K562 (cell line): ENCODE measurements around the gene DRD2. TPM values are rescaled to one million over a fixed set of nuclear protein-coding genes. Genes with fewer than 3 reads are reported as not detected.

Experiments used
- ATAC-seq: fragments of 200-7000 bp; cut with Tn5 transposase; 3 replicates; pipeline ENCODE4 v1.9.1; 2020; ENCODE audit warnings: moderate library complexity
- BruUV-seq: library from RNA; stranded (reverse); fragments of 400-500 nt; replicated peaks from 2 replicates; lab custom pipeline; 2021; lab: Mats Ljungman, UMichigan
- CTCF ChIA-PET: fragments of 300-600 bp; formaldehyde crosslinking; extraction: SDS; loops from one replicate; lab custom pipeline; 2021; ENCODE audit warnings: low intra/inter-chr PET ratio; lab: Yijun Ruan, JAX
- POLR2A ChIA-PET: fragments of 300-600, 350-650 bp; sonication (Branson Sonifier 250); formaldehyde crosslinking; extraction: SDS; loops from one replicate; lab custom pipeline; 2021; ENCODE audit warnings: antibody characterized with exemption, inconsistent platforms; lab: Yijun Ruan, JAX
- DNase-seq, 4 experiments: peaks; one replicate each; pipeline versions ENCODE4 v3.0.0 to v3.0.0-alpha.2; 2011 to 2018; ENCODE audit warnings: low spot score in 3 of 4, mixed read lengths in 3 of 4; ENCODE audit errors: extremely low read depth in 1 of 4
- FAIRE-seq: peaks from 2 replicates; lab custom pipeline; 2011; peaks lifted over from hg19 to GRCh38; lab: Jason Lieb, UNC
- H2AFZ ChIP-seq: 2 replicates; pipeline ENCODE4 v1.6.0; 2011; ENCODE audit warnings: low read depth, low read length, control low read depth, inconsistent platforms
- H3K27ac ChIP-seq: fragments of 200-600 bp; 3 replicates; pipeline ENCODE4 v1.8.0; 2011; ENCODE audit warnings: low read depth, mild to moderate bottlenecking, control low read depth, inconsistent platforms, low read length, moderate library complexity, mixed read lengths; ENCODE audit errors: extremely low read depth
- H3K27me3 ChIP-seq, 2 experiments: fragments of 300-600 bp in 1 of 2; 2 replicates in 1 of 2; 3 replicates in 1 of 2; pipeline versions ENCODE4 v1.6.0 to v1.8.0; 2011; ENCODE audit warnings: inconsistent platforms in 2 of 2, low read length in 2 of 2, mild to moderate bottlenecking in 1 of 2, mixed read lengths in 1 of 2, moderate library complexity in 1 of 2; ENCODE audit not compliant: control insufficient read depth in 2 of 2, insufficient read depth in 2 of 2
- H3K36me3 ChIP-seq: fragments of 300-600 bp; 3 replicates; pipeline ENCODE4 v1.8.0; 2011; ENCODE audit warnings: mild to moderate bottlenecking, low read length, inconsistent platforms; ENCODE audit not compliant: control insufficient read depth, insufficient read depth
- H3K4me1 ChIP-seq, 2 experiments: fragments of 200-600 bp in 1 of 2; replicated peaks in 1 of 2; 2 replicates in 1 of 2; 3 replicates in 1 of 2; pipeline versions ENCODE4 v1.5.1 to v1.8.0; 2011; ENCODE audit warnings: inconsistent platforms in 2 of 2, low read length in 2 of 2, mild to moderate bottlenecking in 1 of 2, mixed read lengths in 1 of 2, moderate library complexity in 1 of 2; ENCODE audit not compliant: control insufficient read depth in 2 of 2, insufficient read depth in 2 of 2
- H3K4me2 ChIP-seq: 2 replicates; pipeline ENCODE4 v1.6.1; 2011; ENCODE audit warnings: low read length, control low read depth, inconsistent platforms, mixed read lengths; ENCODE audit not compliant: insufficient read depth
- H3K4me3 ChIP-seq: fragments of 200-600 bp; sonication (generic), shearing (Covaris generic); 2 replicates; pipeline ENCODE4 v1.5.1; 2016; ENCODE audit warnings: control low read depth, inconsistent platforms
- H3K79me2 ChIP-seq: fragments of 200-600 bp; 3 replicates; pipeline ENCODE4 v1.8.0; 2011; ENCODE audit warnings: low read length, inconsistent platforms; ENCODE audit not compliant: control insufficient read depth, insufficient read depth
- H3K9ac ChIP-seq, 2 experiments: 2 replicates each; pipeline versions ENCODE4 v1.6.0 to v1.6.1; 2011; ENCODE audit warnings: low read depth in 2 of 2, low read length in 2 of 2, control low read depth in 1 of 2, inconsistent platforms in 1 of 2, mild to moderate bottlenecking in 1 of 2, mixed read lengths in 1 of 2; ENCODE audit not compliant: insufficient read depth in 1 of 2
- H3K9me1 ChIP-seq: one replicate; pipeline ENCODE4 v1.6.0; 2011; ENCODE audit warnings: inconsistent platforms, mild to moderate bottlenecking, low read length, moderate library complexity; ENCODE audit not compliant: control insufficient read depth, insufficient read depth
- H3K9me3 ChIP-seq: replicated peaks from 2 replicates; pipeline ENCODE4 v1.5.1; 2011; ENCODE audit warnings: low read depth, low read length, inconsistent platforms; ENCODE audit not compliant: control insufficient read depth, insufficient read depth
- H4K20me1 ChIP-seq: replicated peaks from 2 replicates; pipeline ENCODE4 v1.6.1; 2011; ENCODE audit warnings: low read length, inconsistent platforms, mixed read lengths; ENCODE audit not compliant: control insufficient read depth, insufficient read depth
- SPI1 ChIP-seq: IDR thresholded peaks from 2 replicates; pipeline ENCODE4 v1.6.1; 2011; ENCODE audit warnings: low read depth, low read length, control low read depth, borderline replicate concordance
- ZNF431 ChIP-seq: sonication (generic); formaldehyde crosslinking; IDR thresholded peaks from 2 replicates; pipeline ENCODE4 v1.8.0; 2022; ENCODE audit warnings: mild to moderate bottlenecking, missing genetic modification reagents
- ZNF586 ChIP-seq: fragments of 450-650 bp; formaldehyde crosslinking; conservative IDR thresholded peaks from 2 replicates; pipeline ENCODE4 v1.4.0; 2020; ENCODE audit warnings: mild to moderate bottlenecking, moderate library complexity
- WGBS: fragments of 100-300 bp; shearing (Covaris generic); methylation state at CpG from one replicate; pipeline ENCODE4 v1.1.6; 2016; ENCODE audit warnings: low coverage, mixed read lengths; ENCODE audit not compliant: insufficient coverage; ENCODE audit errors: missing lambda C conversion rate; 5-methylcytosine and 5-hydroxymethylcytosine counted together
- in situ Hi-C: fragments of 300-500 bp; cut with MboI; formaldehyde crosslinking; loops from 4 replicates; pipeline ENCODE4 v1.15.0; 2018; ENCODE audit warnings: inconsistent platforms, mixed read lengths
- intact Hi-C: fragments of 100-400 bp; cut with micrococcal nuclease; formaldehyde crosslinking; loops from 2 replicates; pipeline ENCODE4 v1.14.2; 2022
- polyA plus RNA-seq, 8 experiments: library from polyadenylated mRNA; depleted of rRNA in 4 of 8; stranded (reverse) in 5 of 8; unstranded in 3 of 8; fragments of >200 nt; fragmentation: Nextera tagmentation in 2 of 8; fragmentation: Illumina TruSeq in 1 of 8; extraction: Ambion mirVana in 2 of 8; extraction: Trizol in 1 of 8; gene quantifications; 2 replicates each; pipeline versions ENCODE4 v1.2.1 to v1.2.3, GENCODE V29; 2011 to 2014; ENCODE audit warnings: inconsistent platforms in 1 of 8, missing spikeins in 1 of 8
- total RNA-seq, 7 experiments: library from RNA; depleted of rRNA in 6 of 7; stranded (reverse); fragments of >200 nt in 6 of 7; fragmentation: Illumina TruSeq in 2 of 7; extraction: Trizol in 2 of 7; gene quantifications; 2 replicates each; pipeline versions ENCODE4 v1.2.1 to v1.2.3, GENCODE V29; 2011 to 2021; ENCODE audit warnings: low replicate concordance in 1 of 7
- TF ChIP-seq, protein P1 (sequence below): fragments of 250-450 bp; sonication (Bioruptor Pico); IDR thresholded peaks from 2 replicates; pipeline ENCODE4 v1.5.0; 2021; ENCODE audit warnings: mild to moderate bottlenecking, borderline replicate concordance
- TF ChIP-seq, protein P2 (sequence below): sonication (generic); formaldehyde crosslinking; IDR thresholded peaks from 2 replicates; pipeline ENCODE4 v1.8.0; 2022; ENCODE audit warnings: missing genetic modification reagents, mild to moderate bottlenecking, borderline replicate concordance

DRD2 gene
- total and polyA plus RNA-seq, 9 of the 15 experiments (the other 6 are each of a cell fraction or from before 2014, with no cell fraction given) = not detected

DNA sequence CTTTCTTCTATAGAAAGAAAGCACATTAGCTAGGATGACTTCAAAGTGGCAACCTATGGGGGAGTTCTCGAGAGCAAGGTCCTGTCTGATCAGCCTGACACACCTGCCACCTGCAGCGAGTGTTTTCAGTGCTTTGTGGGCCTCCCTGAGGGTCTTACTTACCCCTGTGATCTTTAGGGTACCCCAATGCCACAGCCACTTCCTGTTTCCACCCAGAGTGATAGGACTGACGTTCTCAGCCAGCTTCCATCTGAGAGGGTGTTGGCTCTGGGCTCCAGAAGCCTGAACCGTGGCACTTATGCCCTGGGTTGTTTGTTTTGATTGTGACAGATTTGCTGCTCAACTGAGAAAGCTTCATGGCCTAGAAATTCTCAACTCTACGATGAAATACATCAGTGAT is 109.3 kb downstream of the DRD2 start:
- peaks cover 0 to 35% of the 10 kb centered on the region in 2 experiments; a peak in 2 of 5 replicates for H3K27me3 ChIP-seq
- no TSS peak for BruUV-seq
- no peaks in the 10 kb centered on the region; a peak in 1 of 5 replicates for H3K4me1 ChIP-seq
- ChIA-PET POLR2A (no interaction called here), CTCF (no interaction called here)
- H2AFZ ChIP-seq = no peak overlapping the region
- H3K36me3 ChIP-seq = no peaks in the 10 kb centered on the region
- H3K27ac ChIP-seq = no peak overlapping the region
- FAIRE-seq (no peak), DNase-seq (no peak), ATAC-seq (no peak)
- no peak for TF ChIP-seq ZNF431 (CRISPR knock-in tag)
- TF ChIP-seq, protein P1, sequence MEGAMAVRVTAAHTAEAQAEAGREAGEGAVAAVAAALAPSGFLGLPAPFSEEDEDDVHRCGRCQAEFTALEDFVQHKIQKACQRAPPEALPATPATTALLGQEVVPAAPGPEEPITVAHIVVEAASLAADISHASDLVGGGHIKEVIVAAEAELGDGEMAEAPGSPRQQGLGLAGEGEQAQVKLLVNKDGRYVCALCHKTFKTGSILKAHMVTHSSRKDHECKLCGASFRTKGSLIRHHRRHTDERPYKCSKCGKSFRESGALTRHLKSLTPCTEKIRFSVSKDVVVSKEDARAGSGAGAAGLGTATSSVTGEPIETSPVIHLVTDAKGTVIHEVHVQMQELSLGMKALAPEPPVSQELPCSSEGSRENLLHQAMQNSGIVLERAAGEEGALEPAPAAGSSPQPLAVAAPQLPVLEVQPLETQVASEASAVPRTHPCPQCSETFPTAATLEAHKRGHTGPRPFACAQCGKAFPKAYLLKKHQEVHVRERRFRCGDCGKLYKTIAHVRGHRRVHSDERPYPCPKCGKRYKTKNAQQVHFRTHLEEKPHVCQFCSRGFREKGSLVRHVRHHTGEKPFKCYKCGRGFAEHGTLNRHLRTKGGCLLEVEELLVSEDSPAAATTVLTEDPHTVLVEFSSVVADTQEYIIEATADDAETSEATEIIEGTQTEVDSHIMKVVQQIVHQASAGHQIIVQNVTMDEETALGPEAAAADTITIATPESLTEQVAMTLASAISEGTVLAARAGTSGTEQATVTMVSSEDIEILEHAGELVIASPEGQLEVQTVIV (CRISPR knock-in tag) = no peak
- TF ChIP-seq SPI1 = peak; percentile 39; the same call in 1 of the 2 replicates
- TF ChIP-seq, protein P2, sequence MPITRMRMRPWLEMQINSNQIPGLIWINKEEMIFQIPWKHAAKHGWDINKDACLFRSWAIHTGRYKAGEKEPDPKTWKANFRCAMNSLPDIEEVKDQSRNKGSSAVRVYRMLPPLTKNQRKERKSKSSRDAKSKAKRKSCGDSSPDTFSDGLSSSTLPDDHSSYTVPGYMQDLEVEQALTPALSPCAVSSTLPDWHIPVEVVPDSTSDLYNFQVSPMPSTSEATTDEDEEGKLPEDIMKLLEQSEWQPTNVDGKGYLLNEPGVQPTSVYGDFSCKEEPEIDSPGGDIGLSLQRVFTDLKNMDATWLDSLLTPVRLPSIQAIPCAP (CRISPR knock-in tag) = no peak
- no peak for TF ChIP-seq ZNF586
- no peaks in the 10 kb centered on the region for H4K20me1 ChIP-seq
- no peaks in the 10 kb centered on the region for H3K9me3 ChIP-seq
- in situ Hi-C loops (no loop called here), intact Hi-C loops (no loop called here)
- H3K9me1 ChIP-seq = no peaks in the 10 kb centered on the region
- no peak overlapping the region for H3K4me3 ChIP-seq
- WGBS = 3% methylated on average over 5 of the region's 5 CpGs
- H3K9ac ChIP-seq = no peak overlapping the region
- H3K4me2 ChIP-seq = no peak overlapping the region
- H3K79me2 ChIP-seq = no peaks in the 10 kb centered on the region
